Kasumi-1 (cell line): ENCODE results near the gene IZUMO4.

ENCODE experiments used
- DNase-seq, 2 experiments: peaks; one replicate each; lab custom pipeline; 2025; lab: John Stamatoyannopoulos, UW

IZUMO4 gene, protein sequence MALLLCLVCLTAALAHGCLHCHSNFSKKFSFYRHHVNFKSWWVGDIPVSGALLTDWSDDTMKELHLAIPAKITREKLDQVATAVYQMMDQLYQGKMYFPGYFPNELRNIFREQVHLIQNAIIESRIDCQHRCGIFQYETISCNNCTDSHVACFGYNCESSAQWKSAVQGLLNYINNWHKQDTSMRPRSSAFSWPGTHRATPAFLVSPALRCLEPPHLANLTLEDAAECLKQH

DNA sequence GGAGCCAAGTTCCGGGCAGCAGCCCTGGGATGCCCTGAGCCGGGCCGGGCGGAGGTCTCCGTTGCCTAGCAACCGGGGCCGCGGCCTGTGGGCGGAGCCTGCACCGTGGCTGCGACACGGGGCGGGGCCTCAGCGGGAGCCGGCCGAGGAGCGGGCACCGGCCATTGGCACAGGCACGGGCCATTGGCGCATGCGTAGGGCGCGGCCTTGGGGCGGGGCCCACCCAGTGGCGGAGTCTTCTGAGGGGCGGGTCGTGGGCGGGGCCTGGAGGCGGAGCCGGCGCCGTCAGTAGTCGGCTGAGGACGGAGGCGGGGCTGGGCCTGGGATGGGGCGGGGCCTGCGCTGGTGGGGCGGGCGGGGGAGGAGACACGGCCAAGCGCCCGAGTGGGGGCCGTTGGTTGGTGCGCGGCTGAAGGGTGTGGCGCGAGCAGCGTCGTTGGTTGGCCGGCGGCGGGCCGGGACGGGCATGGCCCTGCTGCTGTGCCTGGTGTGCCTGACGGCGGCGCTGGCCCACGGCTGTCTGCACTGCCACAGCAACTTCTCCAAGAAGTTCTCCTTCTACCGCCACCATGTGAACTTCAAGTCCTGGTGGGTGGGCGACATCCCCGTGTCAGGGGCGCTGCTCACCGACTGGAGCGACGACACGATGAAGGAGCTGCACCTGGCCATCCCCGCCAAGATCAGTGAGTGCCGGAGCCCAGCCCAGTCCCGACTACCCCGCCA lies at the start of gene IZUMO4:
TSS of gene IZUMO4 (plus strand) at position 436 of the 723 bp plus-strand sequence. CDS start at position 467, 31 bp downstream.
- peak; percentile 93 for DNase-seq

DNA sequence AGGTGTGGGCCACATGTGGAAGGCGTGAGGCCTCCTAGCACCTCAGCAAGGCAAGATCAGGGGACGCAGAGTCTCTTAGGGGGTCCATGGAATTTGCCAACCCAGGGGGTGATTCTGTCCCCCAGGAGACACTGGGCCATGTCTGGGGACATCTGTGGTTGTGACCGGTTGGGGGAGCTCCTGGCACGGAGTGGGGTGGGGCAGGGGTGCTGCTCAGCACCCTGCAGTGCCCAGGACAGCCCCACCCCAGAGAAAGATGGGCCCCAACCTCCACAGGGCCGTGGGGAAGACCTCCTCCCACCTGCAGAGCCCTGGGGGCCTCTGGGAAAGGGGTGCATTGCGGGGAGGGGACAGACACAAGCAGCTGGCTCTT lies 49.7 kb upstream of the IZUMO4 start:
- DNase-seq: no peak

DNA sequence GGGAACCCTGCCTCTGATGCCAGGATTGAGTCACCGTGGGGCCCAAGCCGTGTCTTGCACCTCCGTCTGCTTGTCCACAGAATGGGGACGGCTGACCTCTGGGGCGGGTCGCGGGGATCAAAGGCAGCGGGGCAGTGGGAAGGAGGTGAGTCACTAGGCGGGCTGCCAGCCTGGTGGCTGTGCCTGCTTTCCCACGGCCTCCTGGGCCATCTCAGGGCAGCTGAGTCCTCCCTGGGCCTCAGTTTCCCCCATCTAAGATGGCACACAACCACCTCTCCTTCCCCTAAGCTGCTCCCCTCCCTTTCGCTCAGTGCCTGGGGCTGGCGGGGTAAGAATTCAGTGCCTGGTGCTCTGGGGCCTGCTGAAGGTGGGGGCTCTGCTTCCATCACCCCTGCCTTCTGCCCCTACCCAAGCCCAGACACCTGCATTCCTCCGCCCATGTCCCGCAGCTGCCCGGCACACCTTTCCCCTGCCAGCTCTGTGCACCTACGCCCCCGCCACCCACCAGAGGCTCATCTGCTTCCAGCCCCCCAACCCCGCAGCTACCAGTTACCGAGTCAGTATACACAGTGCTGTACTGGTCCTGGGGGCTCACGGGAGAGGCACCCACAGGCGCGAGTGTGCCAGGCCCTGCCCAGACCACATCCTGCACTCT lies 49.1 kb upstream of the IZUMO4 start:
- DNase-seq: no peak

DNA sequence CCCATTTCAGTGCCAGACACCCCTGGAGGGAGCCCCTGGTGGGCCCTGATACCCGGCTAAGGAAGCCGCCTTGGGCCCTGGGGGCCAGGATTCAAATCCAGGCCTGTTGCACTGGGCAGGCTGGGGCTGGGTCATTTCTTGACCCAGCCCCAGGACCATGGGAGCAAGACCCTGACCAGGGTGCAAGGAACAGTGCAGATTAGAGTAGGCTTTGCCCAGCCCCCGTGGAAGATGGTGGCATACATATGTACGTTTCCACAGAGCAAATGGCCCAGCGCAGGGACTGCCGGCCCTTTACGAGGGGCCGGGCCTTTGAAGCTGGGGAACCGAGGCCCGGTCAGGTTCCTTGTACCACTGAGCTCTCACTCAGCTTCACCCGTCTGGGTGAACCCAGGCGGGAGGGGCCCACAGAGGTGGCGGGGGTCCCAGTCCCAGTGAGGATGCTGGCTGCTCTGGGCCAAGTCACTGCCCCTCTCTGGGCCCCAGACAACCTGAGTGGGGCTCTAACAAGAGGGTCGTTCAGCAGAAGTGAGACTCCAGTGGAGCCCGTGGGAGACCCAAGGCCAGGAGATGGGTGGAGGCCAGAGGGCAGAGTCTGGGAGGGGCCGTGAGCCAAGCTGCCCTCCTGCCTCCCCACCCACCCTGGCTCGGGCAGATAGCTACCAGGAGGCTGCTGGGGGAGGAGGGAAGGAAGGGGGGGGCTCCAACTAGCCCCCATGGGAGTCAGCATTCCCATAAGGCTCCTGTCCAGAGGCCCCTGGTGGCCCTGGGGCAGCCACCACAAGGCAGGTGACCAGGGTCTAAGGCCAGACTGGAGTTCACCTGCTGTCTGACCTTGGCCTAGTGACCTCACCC lies 48.4 kb upstream of the IZUMO4 start:
- DNase-seq: no peak

DNA sequence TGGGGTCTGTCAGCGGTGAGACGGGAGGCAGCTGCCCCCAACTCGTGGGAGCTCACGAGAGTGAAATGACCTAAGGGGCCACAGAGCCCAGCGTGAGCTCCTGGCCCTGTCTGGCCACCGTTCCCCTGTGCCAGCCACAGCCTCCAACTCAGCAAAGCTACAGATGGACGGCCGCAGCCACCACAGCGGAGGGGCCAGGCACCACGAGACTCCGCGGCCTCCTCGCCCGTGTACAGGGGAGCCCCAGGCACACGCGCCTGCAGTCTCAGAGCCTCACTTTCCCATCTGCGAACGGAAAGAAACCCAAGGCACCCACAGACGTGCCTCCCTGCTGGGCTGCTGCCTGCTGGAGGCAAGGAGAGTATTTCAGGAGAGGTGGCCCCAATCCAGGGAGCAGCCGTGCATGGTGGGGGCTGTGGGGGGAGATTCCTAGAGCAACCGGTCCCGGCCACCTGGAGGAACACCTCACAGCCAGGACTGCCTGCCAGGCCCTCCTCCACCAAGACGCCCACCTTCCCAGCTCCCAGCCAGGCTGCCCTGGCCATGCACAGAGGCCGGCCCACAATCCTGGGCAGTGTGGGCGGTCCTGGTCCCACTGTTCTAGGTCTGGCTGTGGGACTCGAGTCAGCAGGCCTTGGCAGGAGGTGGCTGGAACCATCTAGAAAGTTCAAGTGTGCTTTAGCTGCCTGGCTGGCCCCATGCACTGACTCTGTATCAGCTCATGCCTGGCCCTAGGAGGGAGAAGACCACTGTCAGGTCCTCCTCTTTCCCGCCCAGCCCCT lies 47.6 kb upstream of the IZUMO4 start:
- DNase-seq: no peak

DNA sequence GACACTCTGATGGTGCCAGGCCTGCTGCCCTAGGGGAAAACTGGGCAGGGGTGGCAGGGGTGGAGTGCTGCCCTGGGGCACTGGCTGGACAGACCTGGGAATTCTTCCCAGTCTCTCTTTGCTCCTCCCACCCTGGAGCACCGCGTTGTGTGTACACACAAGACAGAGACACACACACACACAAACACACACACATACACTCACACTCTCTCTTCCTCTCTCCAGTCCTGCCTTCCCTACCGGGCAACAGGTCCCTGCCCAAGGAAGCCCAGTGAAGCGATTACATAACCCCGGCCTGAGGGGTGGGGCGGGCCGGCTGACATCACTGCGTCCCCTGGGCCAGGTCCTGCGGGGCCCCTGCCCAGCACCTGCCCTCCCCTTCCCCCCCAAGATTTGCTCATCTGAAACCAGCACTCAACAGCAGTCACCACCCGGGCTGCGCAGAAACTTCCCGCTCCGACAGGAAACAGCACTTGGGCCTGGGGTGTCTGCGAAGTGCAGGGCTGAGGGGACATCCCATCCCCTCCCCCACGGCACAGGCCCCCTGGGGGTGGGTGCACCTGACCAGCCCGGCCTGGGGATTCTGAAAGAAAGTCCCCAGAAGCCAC lies 46.9 kb upstream of the IZUMO4 start:
- peak; percentile 80 to 82 for DNase-seq

DNA sequence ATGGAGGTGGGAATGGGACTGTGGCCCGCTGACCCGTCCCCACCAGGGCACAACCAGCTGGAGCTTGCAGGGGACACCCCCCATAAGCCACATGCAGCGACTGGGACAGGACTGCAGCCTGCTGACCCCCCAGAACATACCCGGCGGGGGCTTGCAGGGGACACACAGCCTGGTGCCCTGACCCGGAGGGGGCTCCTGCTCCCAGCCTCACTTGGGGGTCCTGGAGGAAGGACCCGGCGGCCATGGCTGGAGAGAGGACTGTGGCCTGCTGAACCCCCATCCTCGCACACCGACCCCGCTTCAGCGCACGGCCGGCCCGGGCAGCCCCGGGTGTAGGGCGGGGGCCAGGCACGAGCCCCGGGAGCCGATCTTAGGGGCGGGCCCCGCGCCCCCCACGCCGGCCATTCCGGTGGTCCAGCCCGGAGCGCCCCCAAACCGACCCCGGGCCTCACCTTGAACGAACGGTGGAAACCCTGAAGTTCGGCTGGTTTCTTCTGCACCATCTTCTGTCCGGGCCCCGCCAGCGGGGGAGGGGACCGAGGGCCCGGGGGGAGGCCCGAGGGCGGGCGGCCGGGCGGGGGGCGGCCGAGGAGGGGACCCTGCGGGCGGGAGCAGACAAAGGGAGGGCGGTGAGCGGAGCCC lies 46.2 kb upstream of the IZUMO4 start:
- no peak for DNase-seq

DNA sequence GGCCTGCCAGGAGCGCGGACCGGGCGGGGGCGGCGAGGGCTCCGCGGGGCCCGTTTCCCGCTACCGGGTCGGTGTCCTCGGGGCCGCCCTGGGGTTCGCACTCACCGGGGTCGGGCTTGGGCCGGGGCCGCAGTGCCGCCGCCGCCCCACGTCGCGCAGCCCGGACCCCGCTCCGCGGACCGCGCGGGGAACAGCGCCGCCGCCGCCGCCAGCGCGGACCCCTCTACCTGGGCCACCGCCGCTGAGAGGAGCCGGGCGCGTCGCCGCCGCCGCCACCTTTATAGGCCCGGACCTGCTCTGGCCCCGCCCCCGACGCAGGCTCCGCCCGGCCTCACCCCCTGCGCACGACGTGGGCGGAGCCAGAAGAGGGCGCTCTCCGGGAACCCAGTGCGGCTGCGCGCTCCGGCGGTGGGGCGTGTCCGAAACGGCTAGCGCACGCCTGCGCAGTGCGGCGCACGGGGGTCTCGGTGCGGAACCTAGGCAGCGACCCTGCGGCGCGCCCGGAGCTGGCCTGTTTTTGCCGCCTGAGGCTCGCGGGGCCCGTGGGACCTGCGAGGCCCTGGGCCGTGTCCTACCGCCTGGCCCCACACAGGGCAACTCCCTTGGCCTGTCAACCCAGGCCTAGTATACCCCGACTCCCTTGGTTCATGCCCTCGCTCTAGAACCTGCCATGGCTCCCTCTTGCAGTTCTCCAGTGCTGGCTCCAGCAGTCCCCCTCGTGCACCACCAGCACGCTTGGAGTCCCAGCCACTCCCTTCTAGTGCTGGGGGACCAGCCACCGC lies 45.5 kb upstream of the IZUMO4 start, which contains the start of gene MKNK2:
TSS of gene MKNK2 (minus strand) at position 254 of the 782 bp plus-strand sequence. CDS start 393 bp downstream, outside the sequence.
- DNase-seq: peak; percentile 72 to 73

DNA sequence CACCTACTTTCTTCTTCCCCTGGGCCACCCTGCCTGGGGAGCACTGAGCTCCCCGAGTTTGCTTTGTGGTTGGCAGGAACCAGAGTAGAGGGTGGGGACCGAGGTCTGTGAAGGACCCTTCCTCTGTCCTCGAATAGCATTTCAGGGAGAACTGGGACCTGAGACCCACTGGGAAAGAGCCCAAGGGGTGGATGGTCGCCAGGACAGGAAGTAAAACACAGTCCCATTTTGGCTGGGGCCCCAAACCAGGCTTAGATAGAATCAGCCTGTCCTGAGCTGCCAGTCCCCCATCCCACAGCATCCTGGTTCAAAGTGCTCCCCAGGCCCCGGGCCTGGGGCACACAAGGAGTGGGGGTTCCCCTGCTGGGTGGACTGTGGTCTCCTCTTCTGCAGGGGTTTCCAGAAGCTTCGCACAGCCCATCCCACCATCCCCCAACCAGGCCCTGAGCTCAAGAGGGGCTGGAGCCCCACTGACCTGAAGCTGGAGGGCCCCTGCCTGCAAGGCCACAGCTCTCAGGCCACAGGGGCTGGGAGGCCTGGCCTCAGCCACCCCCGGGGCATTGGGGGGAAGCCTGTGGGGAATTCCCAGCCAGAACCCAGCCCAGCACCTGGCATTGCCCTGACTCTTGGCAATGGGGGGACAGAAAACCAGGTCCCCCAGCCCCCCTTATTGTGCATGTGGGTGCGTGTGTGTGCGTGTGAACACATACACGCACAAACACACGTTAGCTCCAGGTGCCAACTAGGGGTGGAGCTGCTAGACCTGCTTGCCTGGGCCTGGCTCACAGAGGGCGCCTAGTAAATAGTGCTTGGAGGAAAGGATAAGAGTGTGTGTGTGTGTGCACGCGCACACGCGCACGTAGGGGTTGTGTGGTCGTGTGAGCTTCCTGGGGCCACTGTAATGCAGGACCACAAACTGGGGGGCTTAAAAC lies 44.7 kb upstream of the IZUMO4 start:
- DNase-seq: peak in 1 of 2 experiments; percentile 32

DNA sequence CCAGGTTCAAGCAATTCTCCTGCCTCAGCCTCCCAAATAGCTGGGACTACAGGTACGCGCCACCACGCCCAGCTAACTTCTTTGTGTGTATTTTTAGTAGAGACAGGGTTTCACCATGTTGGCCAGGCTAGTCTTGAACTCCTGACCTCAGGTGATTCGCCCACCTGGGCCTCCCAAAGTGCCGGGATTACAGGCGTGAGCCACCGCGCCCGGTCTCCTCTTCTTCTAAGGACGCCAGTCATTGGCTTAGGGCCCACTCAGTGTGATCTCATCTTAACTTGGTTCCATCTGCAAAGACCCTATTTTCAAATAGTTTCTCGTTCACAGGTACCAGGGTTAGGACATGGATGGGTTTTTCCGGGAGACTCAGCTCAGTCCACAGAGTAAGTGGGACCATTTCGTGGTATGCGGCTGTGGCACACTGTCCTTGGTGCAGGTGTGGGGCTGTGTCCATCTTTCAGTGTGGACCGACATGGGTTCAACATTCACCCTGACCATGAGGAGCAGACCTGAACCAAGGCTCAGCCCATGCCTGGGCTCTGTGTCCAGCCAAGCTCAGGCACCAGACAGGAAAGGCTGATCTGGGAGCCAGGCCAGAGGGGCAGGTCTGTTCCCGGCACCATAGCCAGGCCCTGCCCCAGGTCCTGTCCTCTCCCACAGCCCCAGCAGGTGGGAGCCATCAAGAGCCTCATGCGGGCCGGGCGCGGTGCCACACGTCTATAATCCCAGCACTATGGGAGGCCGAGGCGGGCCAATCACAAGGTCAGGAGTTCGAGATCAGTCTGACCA lies 42.9 kb upstream of the IZUMO4 start:
- no peak for DNase-seq

DNA sequence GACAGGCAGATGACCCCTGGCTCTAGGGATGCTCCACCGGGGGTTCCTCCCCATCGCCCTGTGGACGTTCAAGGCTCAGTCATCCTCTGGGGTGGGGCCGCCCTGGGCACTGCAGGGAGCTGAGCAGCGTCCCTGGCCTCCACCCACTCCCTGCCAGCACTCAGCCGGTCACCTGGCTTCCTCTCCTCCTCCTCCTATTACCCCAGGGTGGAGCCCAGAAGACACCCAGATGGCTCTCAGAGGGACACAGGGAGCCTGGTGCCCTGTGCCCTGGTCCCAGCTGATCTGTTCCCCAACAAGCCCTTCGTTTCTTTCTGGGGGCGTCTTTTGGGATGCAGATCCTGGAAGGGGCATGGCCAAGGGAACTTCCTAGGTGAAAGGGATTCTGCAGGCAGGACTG lies 42.0 kb upstream of the IZUMO4 start:
- no peak for DNase-seq

DNA sequence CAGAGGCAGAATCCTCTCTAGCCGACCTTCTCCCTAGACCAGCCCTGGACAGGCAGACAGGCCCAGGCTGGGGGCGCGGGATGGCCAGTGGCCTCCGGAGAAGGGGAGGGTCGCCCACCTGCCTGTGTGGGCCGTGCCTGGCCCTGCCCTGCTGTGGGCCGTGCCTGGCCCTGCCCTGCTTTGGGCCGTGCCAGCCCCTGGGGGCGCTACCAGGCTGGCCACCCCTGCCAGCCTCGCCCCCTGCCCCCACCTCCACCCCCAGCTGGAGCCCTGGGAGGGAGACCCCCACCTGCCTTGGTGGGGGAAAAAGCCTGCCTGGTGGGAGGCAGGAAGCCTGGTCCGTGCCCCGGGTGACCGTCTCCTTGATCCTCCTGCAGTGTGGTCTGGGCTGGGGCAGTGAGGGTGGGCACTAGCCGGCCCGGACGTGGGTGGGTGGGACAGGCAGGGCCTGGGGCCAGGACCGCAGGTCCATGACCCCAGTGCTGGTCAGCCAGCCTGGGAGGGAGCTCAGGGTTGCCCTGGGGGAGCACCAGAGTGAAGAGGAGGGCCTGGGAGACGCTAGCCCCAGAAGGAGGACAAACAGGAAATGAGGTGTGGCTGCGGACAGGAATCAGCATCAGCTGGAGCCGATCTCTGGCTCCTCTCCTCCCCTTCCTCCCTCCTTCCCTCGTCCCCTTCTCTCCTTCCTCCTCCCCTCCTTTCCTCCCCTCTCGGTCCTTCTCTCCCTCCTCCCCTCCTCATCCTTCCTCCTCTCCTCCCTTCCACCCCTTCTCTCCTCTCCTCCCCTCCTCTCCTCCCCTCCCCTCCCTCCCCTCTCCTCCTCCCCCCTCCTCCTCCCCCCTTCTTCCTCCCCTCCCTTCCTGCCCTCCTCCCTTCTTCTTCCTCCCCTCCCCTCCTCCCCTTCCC lies 40.5 kb upstream of the IZUMO4 start:
- no peak for DNase-seq

DNA sequence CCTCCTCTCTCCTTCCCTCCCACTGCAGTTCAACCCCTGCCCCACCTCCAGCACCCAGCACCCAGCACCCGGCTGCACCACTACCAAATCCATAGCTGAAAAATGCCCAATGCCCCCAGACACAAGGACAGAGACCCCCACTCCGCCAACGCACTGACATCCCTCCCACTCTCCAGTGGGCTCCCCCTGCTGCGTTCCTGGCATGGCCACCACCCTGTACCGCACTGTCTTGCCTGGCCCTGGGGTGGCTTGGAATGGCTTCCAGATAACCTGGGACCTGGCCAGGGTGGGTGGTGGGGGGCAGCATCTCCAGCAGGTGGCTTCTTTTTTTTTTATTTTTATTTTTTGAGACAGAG lies 39.9 kb upstream of the IZUMO4 start:
- DNase-seq: no peak

DNA sequence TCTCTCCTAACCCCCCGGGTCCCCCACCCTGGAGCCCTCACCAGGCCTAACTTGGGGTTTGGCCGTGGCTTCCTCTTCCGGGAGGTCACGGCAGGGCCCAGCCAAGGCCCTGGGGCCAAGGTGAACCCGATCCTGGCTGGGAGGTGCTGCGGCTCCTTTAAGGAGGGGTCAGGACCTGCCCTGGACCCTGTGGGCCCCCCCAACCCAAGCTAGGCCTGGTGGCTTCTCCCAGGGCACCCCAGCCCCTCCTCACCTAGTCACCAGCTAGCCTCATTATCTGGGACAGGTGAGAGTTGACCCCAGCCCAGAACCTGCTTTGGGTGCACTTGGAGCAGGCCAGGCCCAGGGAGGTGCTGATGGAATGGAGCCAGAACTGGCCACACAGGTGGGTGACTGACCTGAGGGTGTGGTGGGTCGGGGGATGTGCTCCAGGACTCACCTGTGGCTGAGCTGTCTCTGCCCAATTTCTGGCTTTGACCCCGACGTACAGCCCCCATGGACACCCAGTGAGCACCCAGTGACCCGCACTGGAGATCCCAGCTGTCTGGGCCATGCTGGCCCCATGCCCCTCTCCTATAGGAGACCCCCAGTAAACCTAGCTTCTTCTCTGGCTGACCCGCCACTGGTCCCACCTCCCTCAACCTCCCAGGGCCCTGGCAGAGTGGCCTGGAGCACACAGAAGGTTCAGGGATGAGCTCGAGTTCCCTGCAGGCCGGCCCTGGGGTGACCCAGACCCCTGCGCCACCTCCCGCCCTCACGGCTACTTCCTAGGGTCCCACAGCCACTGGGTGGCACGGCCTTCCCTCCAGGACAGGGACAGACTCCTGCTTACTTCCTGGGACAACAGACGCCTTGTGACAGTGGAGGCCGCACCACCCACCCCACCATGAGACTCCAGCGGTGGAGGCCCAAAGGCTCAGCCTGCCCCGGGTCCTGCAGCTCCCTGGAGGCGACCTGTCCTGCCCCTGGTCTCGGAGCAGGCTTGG lies 38.9 kb upstream of the IZUMO4 start:
- no peak for DNase-seq
